Fibroblast of pulmonary artery (primary cell): Measurements from ENCODE around the gene MAMDC4.

ENCODE experiments used
- DNase-seq: peaks from one replicate; pipeline ENCODE4 v3.0.0-alpha.2; 2010; ENCODE audit warnings: low read depth
- H3K4me3 ChIP-seq: replicated peaks from 2 replicates; pipeline ENCODE4 v1.5.1; 2011; ENCODE audit warnings: low read depth, mild to moderate bottlenecking, control low read depth, low read length, moderate library complexity
- TF ChIP-seq, protein P1 (sequence below): IDR thresholded peaks from 2 replicates; pipeline ENCODE4 v1.5.1; 2011; ENCODE audit warnings: mild to moderate bottlenecking, control low read depth, low read length, inconsistent platforms; ENCODE audit errors: missing control alignments

Gene MAMDC4

GRCh38 chr9:136853596-136854112 lies 1.5 kb downstream of the MAMDC4 start:
- no peak overlapping the region for H3K4me3 ChIP-seq
- no peak for DNase-seq
- TF ChIP-seq, protein P1, sequence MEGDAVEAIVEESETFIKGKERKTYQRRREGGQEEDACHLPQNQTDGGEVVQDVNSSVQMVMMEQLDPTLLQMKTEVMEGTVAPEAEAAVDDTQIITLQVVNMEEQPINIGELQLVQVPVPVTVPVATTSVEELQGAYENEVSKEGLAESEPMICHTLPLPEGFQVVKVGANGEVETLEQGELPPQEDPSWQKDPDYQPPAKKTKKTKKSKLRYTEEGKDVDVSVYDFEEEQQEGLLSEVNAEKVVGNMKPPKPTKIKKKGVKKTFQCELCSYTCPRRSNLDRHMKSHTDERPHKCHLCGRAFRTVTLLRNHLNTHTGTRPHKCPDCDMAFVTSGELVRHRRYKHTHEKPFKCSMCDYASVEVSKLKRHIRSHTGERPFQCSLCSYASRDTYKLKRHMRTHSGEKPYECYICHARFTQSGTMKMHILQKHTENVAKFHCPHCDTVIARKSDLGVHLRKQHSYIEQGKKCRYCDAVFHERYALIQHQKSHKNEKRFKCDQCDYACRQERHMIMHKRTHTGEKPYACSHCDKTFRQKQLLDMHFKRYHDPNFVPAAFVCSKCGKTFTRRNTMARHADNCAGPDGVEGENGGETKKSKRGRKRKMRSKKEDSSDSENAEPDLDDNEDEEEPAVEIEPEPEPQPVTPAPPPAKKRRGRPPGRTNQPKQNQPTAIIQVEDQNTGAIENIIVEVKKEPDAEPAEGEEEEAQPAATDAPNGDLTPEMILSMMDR = no peak

GRCh38 chr9:136854113-136854841 lies 2.1 kb downstream of the MAMDC4 start:
- H3K4me3 ChIP-seq = no peak overlapping the region
- no peak for DNase-seq
- TF ChIP-seq, protein P1 = no peak

- TF ChIP-seq, protein P1 = no peak
- DNase-seq = no peak
- no peak overlapping the region for H3K4me3 ChIP-seq
Observed at GRCh38 chr9:136854842-136855460, 2.8 kb downstream of the MAMDC4 start.

- H3K4me3 ChIP-seq = no peak overlapping the region
- DNase-seq = no peak
- TF ChIP-seq, protein P1 = no peak
Observed at GRCh38 chr9:136855461-136856078, 3.4 kb downstream of the MAMDC4 start.

- TF ChIP-seq, protein P1 = no peak
- DNase-seq = no peak
- H3K4me3 ChIP-seq = no peak overlapping the region
Observed at GRCh38 chr9:136856079-136856476, 3.9 kb downstream of the MAMDC4 start.

DNA sequence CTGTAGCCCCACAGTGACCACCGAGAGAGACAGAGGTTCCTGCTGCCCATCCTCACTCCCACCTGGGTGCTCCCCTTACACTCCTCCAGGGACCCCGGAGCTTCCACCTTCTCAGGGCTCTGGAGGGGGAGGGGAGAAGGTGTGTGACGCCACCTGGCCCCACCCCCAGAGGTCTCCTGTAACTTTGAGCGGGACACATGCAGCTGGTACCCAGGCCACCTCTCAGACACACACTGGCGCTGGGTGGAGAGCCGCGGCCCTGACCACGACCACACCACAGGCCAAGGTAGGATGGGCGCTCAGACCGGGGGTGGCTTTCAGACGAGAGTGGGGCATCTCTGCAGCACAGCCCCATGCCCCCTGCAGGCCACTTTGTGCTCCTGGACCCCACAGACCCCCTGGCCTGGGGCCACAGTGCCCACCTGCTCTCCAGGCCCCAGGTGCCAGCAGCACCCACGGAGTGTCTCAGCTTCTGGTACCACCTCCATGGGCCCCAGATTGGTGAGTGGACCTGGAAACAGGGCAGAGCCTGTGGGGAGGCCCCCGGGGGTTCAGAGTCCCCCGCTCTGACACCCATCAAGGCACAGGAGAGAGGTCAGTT lies 4.5 kb downstream of the MAMDC4 start:
- TF ChIP-seq, protein P1 = no peak
- DNase-seq = no peak

More for the DNA sequence above, 4.5 kb downstream of the MAMDC4 start:
- no peak overlapping the region for H3K4me3 ChIP-seq
